GM12878 (cell line): Measurements from ENCODE around the gene MARS1. TPM values are rescaled to one million over a fixed set of nuclear protein-coding genes. Genes with fewer than 3 reads are reported as not detected.

Experiments used
- CEBPB ChIP-seq, 2 experiments: fragments of 150-350 bp in 1 of 2; IDR thresholded peaks; 2 replicates each; pipeline ENCODE4 v1.6.1; 2012 to 2014; ENCODE audit warnings: low read depth in 2 of 2, low read length in 2 of 2, borderline replicate concordance in 1 of 2, inconsistent platforms in 1 of 2
- CREM ChIP-seq: IDR thresholded peaks from 2 replicates; pipeline ENCODE4 v1.6.1; 2014; ENCODE audit warnings: antibody characterized with exemption, low read depth
- ESRRA ChIP-seq: IDR thresholded peaks from 2 replicates; pipeline ENCODE4 v1.6.1; 2012; ENCODE audit warnings: mild to moderate bottlenecking, low read length, improper control_type of control experiment
- FOS ChIP-seq: IDR thresholded peaks from 3 replicates; pipeline ENCODE4 v1.6.1; 2011; ENCODE audit warnings: borderline replicate concordance; ENCODE audit not compliant: insufficient read length; ENCODE audit errors: extremely low read depth
- FOXK2 ChIP-seq: fragments of 450-650 bp; IDR thresholded peaks from 2 replicates; pipeline ENCODE4 v1.6.1; 2017; ENCODE audit warnings: mild to moderate bottlenecking, moderate library complexity
- FOXM1 ChIP-seq: IDR thresholded peaks from 2 replicates; pipeline ENCODE4 v1.6.1; 2012; ENCODE audit warnings: low read depth, mild to moderate bottlenecking, inconsistent platforms, low read length, moderate library complexity
- HDGF ChIP-seq: fragments of 450-650 bp; IDR thresholded peaks from 2 replicates; pipeline ENCODE4 v1.6.1; 2016; ENCODE audit warnings: antibody characterized with exemption
- JUND ChIP-seq: IDR thresholded peaks from 2 replicates; pipeline ENCODE4 v1.6.1; 2012; ENCODE audit warnings: low read depth, mild to moderate bottlenecking, low read length, improper control_type of control experiment, moderate library complexity
- KDM1A ChIP-seq: fragments of 200-600 bp; sonication (generic); IDR thresholded peaks from 2 replicates; pipeline ENCODE4 v1.6.1; 2016; ENCODE audit warnings: borderline replicate concordance
- MYB ChIP-seq: fragments of 150-350 bp; IDR thresholded peaks from 2 replicates; pipeline ENCODE4 v1.6.1; 2014; ENCODE audit warnings: mild to moderate bottlenecking, low read depth, low read length, borderline replicate concordance
- NFIC ChIP-seq: IDR thresholded peaks from 2 replicates; pipeline ENCODE4 v1.6.1; 2012; ENCODE audit warnings: low read depth, mild to moderate bottlenecking, inconsistent platforms, low read length, moderate library complexity
- NR2C2 ChIP-seq: IDR thresholded peaks from 2 replicates; pipeline ENCODE4 v1.6.1; 2011; ENCODE audit warnings: borderline replicate concordance, low read depth; ENCODE audit not compliant: control insufficient read depth, insufficient read length
- POU2F2 ChIP-seq: IDR thresholded peaks from 3 replicates; pipeline ENCODE4 v1.6.1; 2011; ENCODE audit warnings: low read depth, mild to moderate bottlenecking, low read length, borderline replicate concordance
- RELB ChIP-seq: fragments of 450-650 bp; IDR thresholded peaks from 2 replicates; pipeline ENCODE4 v1.6.1; 2017; ENCODE audit warnings: low read depth, mild to moderate bottlenecking, moderate library complexity
- TARDBP ChIP-seq: IDR thresholded peaks from 2 replicates; pipeline ENCODE4 v1.6.1; 2016; ENCODE audit warnings: borderline replicate concordance
- TCF12 ChIP-seq: IDR thresholded peaks from 2 replicates; pipeline ENCODE4 v1.6.1; 2011; ENCODE audit warnings: low read depth, mild to moderate bottlenecking, low read length
- TCF3 ChIP-seq: IDR thresholded peaks from 2 replicates; pipeline ENCODE4 v1.6.1; 2012; ENCODE audit warnings: low read depth, mild to moderate bottlenecking, low read length, borderline replicate concordance; ENCODE audit not compliant: insufficient read depth
- YY1 ChIP-seq: IDR thresholded peaks from 2 replicates; pipeline ENCODE4 v1.6.1; 2011; ENCODE audit warnings: low read depth, mild to moderate bottlenecking, low read length
- ZBTB33 ChIP-seq: fragments of 450-650 bp; IDR thresholded peaks from 2 replicates; pipeline ENCODE4 v1.6.1; 2017; ENCODE audit warnings: mild to moderate bottlenecking
- ZNF622 ChIP-seq: fragments of 450-650 bp; IDR thresholded peaks from 2 replicates; pipeline ENCODE4 v1.6.1; 2017; ENCODE audit warnings: mild to moderate bottlenecking, inconsistent platforms
- polyA plus RNA-seq, 11 experiments: library from polyadenylated mRNA; depleted of rRNA in 4 of 11; unstranded in 6 of 11; stranded (reverse) in 5 of 11; fragments of >200 nt; fragmentation: Nextera tagmentation in 4 of 11; fragmentation: Illumina TruSeq in 1 of 11; extraction: Ambion mirVana in 4 of 11; extraction: Trizol in 1 of 11; gene quantifications; 1 replicate in 1 of 11; 2 replicates in 10 of 11; pipeline versions ENCODE4 v1.2.1 to v1.2.3, GENCODE V29; 2011 to 2016; ENCODE audit warnings: inconsistent platforms in 2 of 11, missing spikeins in 2 of 11, low read depth in 1 of 11
- total RNA-seq, 4 experiments: library from RNA; depleted of rRNA in 3 of 4; stranded (reverse); fragments of >200 nt in 3 of 4; fragmentation: Illumina TruSeq in 1 of 4; extraction: Trizol in 1 of 4; gene quantifications; 2 replicates each; pipeline versions ENCODE4 v1.2.1 to v1.2.3, GENCODE V29; 2013 to 2021
- TF ChIP-seq, protein P1 (sequence below): fragments of 450-650 bp; IDR thresholded peaks from 2 replicates; pipeline ENCODE4 v1.6.1; 2014; ENCODE audit warnings: mild to moderate bottlenecking
- TF ChIP-seq, protein P2 (sequence below): IDR thresholded peaks from 2 replicates; pipeline ENCODE4 v1.6.1; 2011; ENCODE audit warnings: low read depth, mild to moderate bottlenecking, low read length, moderate library complexity, borderline replicate concordance; ENCODE audit errors: extremely low read depth
- TF ChIP-seq, protein P3 (sequence below): fragments of 450-650 bp; formaldehyde crosslinking; IDR thresholded peaks from 2 replicates; pipeline ENCODE4 v1.5.0; 2022; ENCODE audit warnings: mild to moderate bottlenecking, missing genetic modification characterization

The MARS1 gene
- total and polyA plus RNA-seq, 10 of the 15 experiments (the other 5 are each of a cell fraction or from before 2014, with no cell fraction given) = 72.3 to 270 (median 153) TPM

DNA sequence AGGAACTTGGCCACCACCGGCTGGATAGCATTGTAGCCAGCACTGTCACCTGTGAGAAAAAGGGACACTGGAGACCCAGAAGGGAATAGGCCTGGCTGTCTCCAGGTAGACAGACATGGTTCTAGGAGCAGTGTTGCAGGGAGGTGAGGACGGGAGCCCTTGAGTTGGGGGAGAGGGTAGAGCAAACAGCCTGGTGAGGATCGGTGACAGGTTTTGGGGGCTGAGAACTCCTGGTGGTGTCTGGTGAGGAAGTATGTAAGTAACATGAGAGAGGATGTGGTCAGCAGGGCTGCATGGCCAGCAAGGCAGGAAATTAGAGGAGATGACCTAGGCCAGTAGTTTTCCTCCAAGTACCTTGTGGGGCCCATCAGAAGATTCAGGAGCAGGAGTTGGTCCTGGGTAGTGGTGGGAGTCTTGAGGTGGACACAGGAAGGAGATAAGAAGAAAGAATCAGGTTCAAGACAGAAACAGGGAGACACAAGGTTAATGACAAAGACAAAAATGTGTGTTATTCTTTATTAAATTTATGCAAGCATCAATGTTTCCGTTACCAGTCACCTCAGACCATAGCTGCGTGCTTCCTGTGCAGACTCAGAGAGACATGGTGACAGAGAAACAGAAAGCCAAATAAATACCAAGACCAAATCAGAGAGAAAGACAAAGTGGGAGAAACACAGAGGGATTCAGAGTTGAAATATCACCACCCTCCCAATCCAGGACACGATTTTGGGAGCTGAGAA is 8.3 kb upstream of the MARS1 start, which contains the start of gene ARHGAP9 (continued):
- TF ChIP-seq TCF3 = no peak
- no peak for TF ChIP-seq ESRRA
- no peak; the same call in 2 of the 3 replicates for TF ChIP-seq POU2F2
- TF ChIP-seq, protein P1, sequence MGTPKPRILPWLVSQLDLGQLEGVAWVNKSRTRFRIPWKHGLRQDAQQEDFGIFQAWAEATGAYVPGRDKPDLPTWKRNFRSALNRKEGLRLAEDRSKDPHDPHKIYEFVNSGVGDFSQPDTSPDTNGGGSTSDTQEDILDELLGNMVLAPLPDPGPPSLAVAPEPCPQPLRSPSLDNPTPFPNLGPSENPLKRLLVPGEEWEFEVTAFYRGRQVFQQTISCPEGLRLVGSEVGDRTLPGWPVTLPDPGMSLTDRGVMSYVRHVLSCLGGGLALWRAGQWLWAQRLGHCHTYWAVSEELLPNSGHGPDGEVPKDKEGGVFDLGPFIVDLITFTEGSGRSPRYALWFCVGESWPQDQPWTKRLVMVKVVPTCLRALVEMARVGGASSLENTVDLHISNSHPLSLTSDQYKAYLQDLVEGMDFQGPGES = no peak
- TF ChIP-seq HDGF = peak; percentile 87
- TF ChIP-seq FOS = no peak
- no peak for TF ChIP-seq ZNF622
- TF ChIP-seq KDM1A = no peak
- TF ChIP-seq FOXK2 = no peak
- TF ChIP-seq FOXM1 = peak; percentile 41; the same call in 1 of the 2 replicates
- no peak for TF ChIP-seq TCF12
- TF ChIP-seq CEBPB (IDR thresholded peaks at IDR 0.05; ENCODE audit: borderline replicate concordance in 1 of 2, low read depth in 2 of 2, low read length in 2 of 2) = no peak
- no peak for TF ChIP-seq RELB
- no peak for TF ChIP-seq TARDBP
- TF ChIP-seq MYB = no peak
- TF ChIP-seq, protein P2, sequence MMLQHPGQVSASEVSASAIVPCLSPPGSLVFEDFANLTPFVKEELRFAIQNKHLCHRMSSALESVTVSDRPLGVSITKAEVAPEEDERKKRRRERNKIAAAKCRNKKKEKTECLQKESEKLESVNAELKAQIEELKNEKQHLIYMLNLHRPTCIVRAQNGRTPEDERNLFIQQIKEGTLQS = no peak
- TF ChIP-seq YY1 = no peak
- 0 out of 2 replicates have a peak, but pooled peaks have one; percentile 18 for TF ChIP-seq CREM
- no peak for TF ChIP-seq NR2C2
- TF ChIP-seq, protein P3, sequence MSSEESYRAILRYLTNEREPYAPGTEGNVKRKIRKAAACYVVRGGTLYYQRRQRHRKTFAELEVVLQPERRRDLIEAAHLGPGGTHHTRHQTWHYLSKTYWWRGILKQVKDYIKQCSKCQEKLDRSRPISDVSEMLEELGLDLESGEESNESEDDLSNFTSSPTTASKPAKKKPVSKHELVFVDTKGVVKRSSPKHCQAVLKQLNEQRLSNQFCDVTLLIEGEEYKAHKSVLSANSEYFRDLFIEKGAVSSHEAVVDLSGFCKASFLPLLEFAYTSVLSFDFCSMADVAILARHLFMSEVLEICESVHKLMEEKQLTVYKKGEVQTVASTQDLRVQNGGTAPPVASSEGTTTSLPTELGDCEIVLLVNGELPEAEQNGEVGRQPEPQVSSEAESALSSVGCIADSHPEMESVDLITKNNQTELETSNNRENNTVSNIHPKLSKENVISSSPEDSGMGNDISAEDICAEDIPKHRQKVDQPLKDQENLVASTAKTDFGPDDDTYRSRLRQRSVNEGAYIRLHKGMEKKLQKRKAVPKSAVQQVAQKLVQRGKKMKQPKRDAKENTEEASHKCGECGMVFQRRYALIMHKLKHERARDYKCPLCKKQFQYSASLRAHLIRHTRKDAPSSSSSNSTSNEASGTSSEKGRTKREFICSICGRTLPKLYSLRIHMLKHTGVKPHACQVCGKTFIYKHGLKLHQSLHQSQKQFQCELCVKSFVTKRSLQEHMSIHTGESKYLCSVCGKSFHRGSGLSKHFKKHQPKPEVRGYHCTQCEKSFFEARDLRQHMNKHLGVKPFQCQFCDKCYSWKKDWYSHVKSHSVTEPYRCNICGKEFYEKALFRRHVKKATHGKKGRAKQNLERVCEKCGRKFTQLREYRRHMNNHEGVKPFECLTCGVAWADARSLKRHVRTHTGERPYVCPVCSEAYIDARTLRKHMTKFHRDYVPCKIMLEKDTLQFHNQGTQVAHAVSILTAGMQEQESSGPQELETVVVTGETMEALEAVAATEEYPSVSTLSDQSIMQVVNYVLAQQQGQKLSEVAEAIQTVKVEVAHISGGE (CRISPR knock-in tag) = no peak
- no peak for TF ChIP-seq JUND
- TF ChIP-seq NFIC = peak; percentile 60; the same call in 1 of the 2 replicates
- no peak for TF ChIP-seq ZBTB33
